H9 (cell line): ENCODE measurements around the gene PARP8. TPM values are rescaled to one million over a fixed set of nuclear protein-coding genes. Genes with fewer than 3 reads are reported as not detected.

Experiments used
- DNase-seq: peaks from one replicate; pipeline ENCODE4 v3.0.0-alpha.2; 2017
- H2AFZ ChIP-seq: one replicate; pipeline ENCODE4 v1.6.1; 2013; ENCODE audit warnings: mild to moderate bottlenecking, low read length, control low read depth, moderate library complexity
- H2AK5ac ChIP-seq: 2 replicates; pipeline ENCODE4 v1.6.1; 2013; ENCODE audit warnings: low read length, control low read depth, mixed read lengths; ENCODE audit not compliant: insufficient read length
- H2BK120ac ChIP-seq: one replicate; pipeline ENCODE4 v1.6.1; 2013; ENCODE audit warnings: low read depth, mild to moderate bottlenecking, low read length, control low read depth, inconsistent platforms; ENCODE audit not compliant: poor library complexity, severe bottlenecking
- H2BK12ac ChIP-seq: 2 replicates; pipeline ENCODE4 v1.6.1; 2013; ENCODE audit warnings: low read length, control low read depth, mixed read lengths, low read depth; ENCODE audit not compliant: insufficient read length
- H2BK15ac ChIP-seq: 2 replicates; pipeline ENCODE4 v1.6.1; 2013; ENCODE audit warnings: low read depth, low read length, control low read depth
- H2BK20ac ChIP-seq: one replicate; pipeline ENCODE4 v1.6.1; 2013; ENCODE audit warnings: low read depth, mild to moderate bottlenecking, low read length, control low read depth, inconsistent platforms; ENCODE audit not compliant: poor library complexity, severe bottlenecking
- H2BK5ac ChIP-seq: 2 replicates; pipeline ENCODE4 v1.6.1; 2013; ENCODE audit warnings: low read length, control low read depth, mixed read lengths; ENCODE audit not compliant: insufficient read length
- H3K14ac ChIP-seq: 2 replicates; pipeline ENCODE4 v1.6.1; 2013; ENCODE audit warnings: low read length, control low read depth; ENCODE audit not compliant: insufficient read depth
- H3K18ac ChIP-seq: 2 replicates; pipeline ENCODE4 v1.6.1; 2013; ENCODE audit warnings: low read depth, mild to moderate bottlenecking, mixed read lengths, low read length, control low read depth; ENCODE audit not compliant: insufficient read length
- H3K23ac ChIP-seq: 2 replicates; pipeline ENCODE4 v1.6.1; 2013; ENCODE audit warnings: low read length, control low read depth, mixed read lengths, low read depth; ENCODE audit not compliant: insufficient read length
- H3K23me2 ChIP-seq: 2 replicates; pipeline ENCODE4 v1.6.1; 2013; ENCODE audit warnings: low read depth, mild to moderate bottlenecking, mixed read lengths, low read length, control low read depth; ENCODE audit not compliant: insufficient read length, poor library complexity, severe bottlenecking
- H3K27ac ChIP-seq: 2 replicates; pipeline ENCODE4 v1.5.1; 2013; ENCODE audit warnings: low read length, control low read depth, mixed read lengths, low read depth; ENCODE audit not compliant: insufficient read length
- H3K27me3 ChIP-seq: 2 replicates; pipeline ENCODE4 v1.6.1; 2013; ENCODE audit warnings: low read length, control low read depth, inconsistent platforms; ENCODE audit not compliant: insufficient read depth
- H3K4ac ChIP-seq: 2 replicates; pipeline ENCODE4 v1.6.1; 2013; ENCODE audit warnings: low read depth, mild to moderate bottlenecking, control low read depth, inconsistent platforms, low read length, moderate library complexity
- H3K4me1 ChIP-seq: 2 replicates; pipeline ENCODE4 v1.6.1; 2013; ENCODE audit warnings: low read length, control low read depth, inconsistent platforms; ENCODE audit not compliant: insufficient read depth
- H3K4me2 ChIP-seq: 2 replicates; pipeline ENCODE4 v1.6.1; 2013; ENCODE audit warnings: low read length, control low read depth, mixed read lengths; ENCODE audit not compliant: insufficient read length, insufficient read depth
- H3K56ac ChIP-seq: 2 replicates; pipeline ENCODE4 v1.6.1; 2013; ENCODE audit warnings: low read depth, mild to moderate bottlenecking, mixed read lengths, low read length, control low read depth; ENCODE audit not compliant: insufficient read length
- H3K79me1 ChIP-seq: 2 replicates; pipeline ENCODE4 v1.6.1; 2013; ENCODE audit warnings: low read depth, mild to moderate bottlenecking, moderate library complexity, low read length, control low read depth, inconsistent platforms; ENCODE audit not compliant: insufficient read depth, poor library complexity, severe bottlenecking
- H3K79me2 ChIP-seq: 2 replicates; pipeline ENCODE4 v1.6.1; 2013; ENCODE audit warnings: low read length, control low read depth, inconsistent platforms; ENCODE audit not compliant: insufficient read depth
- H3K9ac ChIP-seq: 2 replicates; pipeline ENCODE4 v1.6.1; 2013; ENCODE audit warnings: low read length, control low read depth, mixed read lengths; ENCODE audit not compliant: insufficient read length; ENCODE audit errors: extremely low read depth
- H3K9me3 ChIP-seq: one replicate; pipeline ENCODE4 v1.6.1; 2013; ENCODE audit warnings: low read depth, low read length, inconsistent platforms; ENCODE audit not compliant: control insufficient read depth
- H3T11ph ChIP-seq: one replicate; pipeline ENCODE4 v1.6.1; 2013; ENCODE audit warnings: mild to moderate bottlenecking, low read length, control low read depth, inconsistent platforms
- H4K20me1 ChIP-seq: one replicate; pipeline ENCODE4 v1.6.1; 2013; ENCODE audit not compliant: control insufficient read depth, insufficient read length, insufficient read depth
- H4K5ac ChIP-seq: 2 replicates; pipeline ENCODE4 v1.6.1; 2013; ENCODE audit warnings: low read depth, mild to moderate bottlenecking, mixed read lengths, low read length, control low read depth; ENCODE audit not compliant: insufficient read length
- H4K8ac ChIP-seq: replicated peaks from 2 replicates; pipeline ENCODE4 v1.6.1; 2013; ENCODE audit warnings: low read length, control low read depth, mixed read lengths, low read depth; ENCODE audit not compliant: insufficient read length
- H4K91ac ChIP-seq: 2 replicates; pipeline ENCODE4 v1.6.1; 2013; ENCODE audit warnings: low read depth, mild to moderate bottlenecking, moderate library complexity, mixed read lengths, low read length, control low read depth; ENCODE audit not compliant: insufficient read length
- H3K27ac Mint-ChIP-seq, 3 experiments: 2 replicates in 2 of 3; 3 replicates in 1 of 3; pipeline ENCODE4 v1.8.0; 2020 to 2021; ENCODE audit warnings: mixed read lengths in 3 of 3, mild to moderate bottlenecking in 1 of 3, moderate library complexity in 1 of 3
- H3K27me3 Mint-ChIP-seq: 2 replicates; pipeline ENCODE4 v1.8.0; 2021; ENCODE audit warnings: low read depth, mild to moderate bottlenecking, moderate library complexity, mixed read lengths
- H3K36me3 Mint-ChIP-seq, 3 experiments: 2 replicates in 2 of 3; 3 replicates in 1 of 3; pipeline ENCODE4 v1.8.0; 2020 to 2021; ENCODE audit warnings: low read depth in 3 of 3, mixed read lengths in 3 of 3; ENCODE audit not compliant: insufficient read depth in 1 of 3
- H3K4me1 Mint-ChIP-seq, 2 experiments: 2 replicates each; pipeline ENCODE4 v1.8.0; 2020; ENCODE audit warnings: mixed read lengths in 2 of 2
- H3K4me3 Mint-ChIP-seq, 2 experiments: 2 replicates in 1 of 2; 3 replicates in 1 of 2; pipeline ENCODE4 v1.8.0; 2020 to 2021; ENCODE audit warnings: mild to moderate bottlenecking in 2 of 2, mixed read lengths in 2 of 2, moderate library complexity in 1 of 2
- H3K9me3 Mint-ChIP-seq, 2 experiments: 2 replicates in 1 of 2; 3 replicates in 1 of 2; pipeline ENCODE4 v1.8.0; 2020; ENCODE audit warnings: mild to moderate bottlenecking in 2 of 2, mixed read lengths in 2 of 2, moderate library complexity in 1 of 2
- CTCF ChIP-seq: fragments of 200-600 bp; sonication (generic); conservative IDR thresholded peaks from 3 replicates; pipeline ENCODE4 v1.8.0; 2021; ENCODE audit warnings: antibody characterized with exemption, mild to moderate bottlenecking
- WGBS: extraction: QIAGEN DNeasy Blood & Tissue Kit; methylation state at CpG from one replicate; pipeline ENCODE4 v1.1.7; 2013; ENCODE audit warnings: missing lambda C conversion rate, low lambda C conversion rate, mixed read lengths; ENCODE audit not compliant: insufficient read length; ENCODE audit errors: extremely low coverage; 5-methylcytosine and 5-hydroxymethylcytosine counted together
- total RNA-seq: library from RNA; stranded (reverse); gene quantifications from 2 replicates; pipeline ENCODE4 v1.2.1, GENCODE V29; 2021

PARP8 gene
- total RNA-seq, 1 experiment from 2014 or later, result 34.0 TPM

- H3K27me3 Mint-ChIP-seq, result no peaks in the 10 kb centered on the region
- H2AK5ac ChIP-seq, result no peak overlapping the region
- H3K9me3 Mint-ChIP-seq, result no peaks in the 10 kb centered on the region
- no peak overlapping the region for H4K91ac ChIP-seq
- H3K23me2 ChIP-seq, result no peaks in the 10 kb centered on the region
- H4K8ac ChIP-seq, result no peak overlapping the region
- H2BK12ac ChIP-seq, result no peak overlapping the region
- no peak overlapping the region for H3K27ac Mint-ChIP-seq
- no peak overlapping the region for H3K14ac ChIP-seq
- H2AFZ ChIP-seq, result no peak overlapping the region
- H2BK20ac ChIP-seq, result no peak overlapping the region
- no peak overlapping the region for H2BK15ac ChIP-seq
- no peak overlapping the region for H3K4me2 ChIP-seq
- H2BK120ac ChIP-seq, result no peak overlapping the region
- no peak overlapping the region for H3K4ac ChIP-seq
- H3K23ac ChIP-seq, result no peak overlapping the region
- no peak overlapping the region for H3K18ac ChIP-seq
- H3K56ac ChIP-seq, result no peak overlapping the region
- no peaks in the 10 kb centered on the region for H3K36me3 Mint-ChIP-seq
- no peak for DNase-seq
- no peaks in the 10 kb centered on the region for H3K79me1 ChIP-seq
- H3K9me3 ChIP-seq, result no peaks in the 10 kb centered on the region
- no peaks in the 10 kb centered on the region for H4K20me1 ChIP-seq
- no peak overlapping the region for H2BK5ac ChIP-seq
- no peak overlapping the region for H3K27ac ChIP-seq
- no peaks in the 10 kb centered on the region for H3K79me2 ChIP-seq
- no peak for TF ChIP-seq CTCF
- no peak overlapping the region for H4K5ac ChIP-seq
- no peak overlapping the region for H3T11ph ChIP-seq
- H3K27me3 ChIP-seq, result no peaks in the 10 kb centered on the region
- H3K4me1 ChIP-seq, result no peaks in the 10 kb centered on the region
- H3K4me3 Mint-ChIP-seq, result no peak overlapping the region
- no peak overlapping the region for H3K9ac ChIP-seq
- WGBS, result no CpG with 5 or more reads among the region's 3 CpGs
- H3K4me1 Mint-ChIP-seq, result no peaks in the 10 kb centered on the region
These were observed 183.1 kb downstream of the PARP8 start for GRCh38 chr5:50849554-50849953.
